ENCODE data around the gene USP21. TPM values are rescaled to one million over a fixed set of nuclear protein-coding genes. Genes with fewer than 3 reads are reported as not detected.

USP21 gene
- total and polyA plus RNA-seq, 2 of the 8 experiments (the other 6 are each of a cell fraction or from before 2014, with no cell fraction given): 23.9 to 36.3 TPM

DNA sequence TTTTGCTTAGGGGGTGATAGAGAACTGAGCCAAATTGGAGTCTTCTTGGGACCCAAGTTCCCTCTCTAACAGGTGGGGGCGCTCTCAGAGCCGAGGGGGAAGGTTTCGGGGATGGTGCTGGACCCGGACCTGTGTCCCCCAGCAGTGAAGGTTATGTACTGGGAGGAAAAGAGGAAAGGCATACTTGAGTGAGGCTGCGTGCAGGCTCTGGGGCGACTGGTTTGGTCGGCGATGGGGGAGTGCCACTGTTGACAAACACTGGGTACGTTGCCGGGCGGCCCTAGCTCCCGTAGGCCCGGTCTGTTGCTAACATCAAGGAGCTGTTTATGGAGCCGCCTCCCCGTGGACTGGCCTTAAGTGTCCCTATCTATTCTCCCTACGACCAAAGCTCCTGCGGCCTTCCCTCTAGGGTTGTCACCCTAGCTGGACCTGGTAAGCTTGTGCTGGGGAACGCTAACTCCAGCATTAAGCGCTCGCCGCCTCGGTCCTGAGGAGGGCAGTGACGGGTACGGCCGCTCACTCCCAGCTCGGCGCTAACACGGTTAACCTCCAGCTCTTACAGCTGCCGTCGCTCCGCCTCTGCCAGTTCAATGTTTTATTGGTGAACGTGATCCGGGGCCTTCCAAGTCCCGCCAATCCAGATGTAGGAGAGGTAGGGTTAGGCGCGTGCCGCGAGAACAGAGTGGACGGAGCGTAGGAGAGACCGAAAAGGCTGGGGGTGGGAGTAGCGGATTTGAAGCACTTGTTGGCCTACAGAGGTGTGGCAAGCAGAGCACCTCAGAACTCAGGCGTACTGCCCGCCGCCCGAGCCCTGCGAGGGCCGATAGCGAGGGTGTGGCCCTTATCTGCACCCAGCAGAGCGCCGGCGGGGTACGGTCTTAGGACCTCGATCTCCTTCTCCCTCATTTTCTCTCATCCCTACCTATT is 6.7 kb downstream of the USP21 start, which contains the start of gene PPOX (continued):
- TF ChIP-seq, protein P1, sequence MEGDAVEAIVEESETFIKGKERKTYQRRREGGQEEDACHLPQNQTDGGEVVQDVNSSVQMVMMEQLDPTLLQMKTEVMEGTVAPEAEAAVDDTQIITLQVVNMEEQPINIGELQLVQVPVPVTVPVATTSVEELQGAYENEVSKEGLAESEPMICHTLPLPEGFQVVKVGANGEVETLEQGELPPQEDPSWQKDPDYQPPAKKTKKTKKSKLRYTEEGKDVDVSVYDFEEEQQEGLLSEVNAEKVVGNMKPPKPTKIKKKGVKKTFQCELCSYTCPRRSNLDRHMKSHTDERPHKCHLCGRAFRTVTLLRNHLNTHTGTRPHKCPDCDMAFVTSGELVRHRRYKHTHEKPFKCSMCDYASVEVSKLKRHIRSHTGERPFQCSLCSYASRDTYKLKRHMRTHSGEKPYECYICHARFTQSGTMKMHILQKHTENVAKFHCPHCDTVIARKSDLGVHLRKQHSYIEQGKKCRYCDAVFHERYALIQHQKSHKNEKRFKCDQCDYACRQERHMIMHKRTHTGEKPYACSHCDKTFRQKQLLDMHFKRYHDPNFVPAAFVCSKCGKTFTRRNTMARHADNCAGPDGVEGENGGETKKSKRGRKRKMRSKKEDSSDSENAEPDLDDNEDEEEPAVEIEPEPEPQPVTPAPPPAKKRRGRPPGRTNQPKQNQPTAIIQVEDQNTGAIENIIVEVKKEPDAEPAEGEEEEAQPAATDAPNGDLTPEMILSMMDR (IDR thresholded peaks at IDR 0.05; ENCODE audit: control extremely low read depth in 1 of 3, insufficient read depth in 1 of 3, low read depth in 1 of 3, low read length in 3 of 3): peak; percentile 45 to 55 (median 50)
- TF ChIP-seq CTBP2 (IDR thresholded peaks at IDR 0.05; ENCODE audit: borderline replicate concordance, insufficient read depth, insufficient read length, low read length) (no peak), SP2 (IDR thresholded peaks at IDR 0.05; ENCODE audit: low read length) (no peak), MAFK (IDR thresholded peaks at IDR 0.05; ENCODE audit: low read depth, low read length) (no peak), ZNF274 (IDR thresholded peaks at IDR 0.05; ENCODE audit: borderline replicate concordance, extremely low read depth, low read length) (no peak), TAF1 (IDR thresholded peaks at IDR 0.05; ENCODE audit: low read depth, low read length) (peak; percentile 76), RAD21 (IDR thresholded peaks at IDR 0.05 in 1 of 2, conservative IDR thresholded peaks at IDR 0.05 in 1 of 2; ENCODE audit: low read depth in 2 of 2, low read length in 2 of 2) (no peak), PHF8 (conservative IDR thresholded peaks at IDR 0.05; ENCODE audit: low read depth, low read length) (peak; percentile 40; the same call in 1 of the 2 replicates), SAP30 (IDR thresholded peaks at IDR 0.05; ENCODE audit: insufficient read depth, insufficient replicate concordance, low read length) (peak; percentile 58), EGR1 (IDR thresholded peaks at IDR 0.05; ENCODE audit: borderline replicate concordance, low read depth, low read length) (no peak), TBP (IDR thresholded peaks at IDR 0.05; ENCODE audit: low read depth, low read length) (peak; percentile 63; the same call in 1 of the 2 replicates), GTF2F1 (IDR thresholded peaks at IDR 0.05; ENCODE audit: borderline replicate concordance, low read depth, low read length) (no peak; the same call in 1 of the 2 replicates), POLR2A (IDR thresholded peaks at IDR 0.05; ENCODE audit: control extremely low read depth in 1 of 2, low read depth in 2 of 2, low read length in 2 of 2) (peak; percentile 56 to 84), POU5F1 (IDR thresholded peaks at IDR 0.05; ENCODE audit: low read depth, low read length) (no peak), RNF2 (IDR thresholded peaks at IDR 0.05; ENCODE audit: borderline replicate concordance, low read depth, low read length, missing control alignments, poor library complexity, severe bottlenecking) (no peak), SIN3A (conservative IDR thresholded peaks at IDR 0.05 in 1 of 2, IDR thresholded peaks at IDR 0.05 in 1 of 2; ENCODE audit: low read depth in 1 of 2, low read length in 2 of 2) (peak; percentile 21 to 85; a peak in 3 of 4 replicates), E2F6 (IDR thresholded peaks at IDR 0.05) (peak; percentile 88), SIRT6 (IDR thresholded peaks at IDR 0.05; ENCODE audit: low read length) (no peak)
